ENCODE results near the gene GOT2. TPM values are rescaled to one million over a fixed set of nuclear protein-coding genes. Genes with fewer than 3 reads are reported as not detected.

Gene GOT2
- total and polyA plus RNA-seq, 2 donors (not counting 1 experiment from before 2014, with no cell fraction given): 15.8 to 33.6 TPM

- peak overlapping the region; percentile 96 for H3K4me2 ChIP-seq (replicated peaks; ENCODE audit: low read depth, low read length, poor library complexity, severe bottlenecking)
- H3K9ac ChIP-seq (ENCODE audit: low read length): peak overlapping the region; percentile 99
- intact Hi-C loops (cut with micrococcal nuclease): loop anchor here (1.0 to 10.0 kb wide), 5 partner anchors 22 to 730 kb away; partner anchors contain the start of genes GINS3, SLC38A7, USB1 and ZNF319
- peaks cover 49% of the 10 kb centered on the region for H3K79me2 ChIP-seq (ENCODE audit: control insufficient read depth, insufficient read depth, low read length)
- DNase-seq: no peak
- H3K4me3 Mint-ChIP-seq: peak overlapping the region; percentile 98
- peak overlapping the region in 1 of 2 donors; percentile 79 for H3K27ac ChIP-seq (ENCODE audit: low read length in 2 of 2)
- peaks cover 40% of the 10 kb centered on the region for H3K4me1 Mint-ChIP-seq
- ATAC-seq (ENCODE audit: low read depth): no peak
- H3K9me3 Mint-ChIP-seq (ENCODE audit: insufficient read depth): no peaks in the 10 kb centered on the region
- H3K4me3 ChIP-seq (ENCODE audit: control extremely low read depth in 1 of 5, extremely low read depth in 1 of 5, insufficient read depth in 1 of 5, low read depth in 2 of 5, low read length in 4 of 5): peak overlapping the region in 4 of 5 experiments; percentile 63 to 96 (median 72)
- TF ChIP-seq EZH2 (IDR thresholded peaks at IDR 0.05; ENCODE audit: borderline replicate concordance, insufficient read depth, low read depth, low read length, poor library complexity, severe bottlenecking) (no peak), CTCF (IDR thresholded peaks at IDR 0.05) (peak; percentile 26)
- no peaks in the 10 kb centered on the region for H3K9me3 ChIP-seq (ENCODE audit: control extremely low read depth in 1 of 3, control insufficient read depth in 2 of 3, insufficient read depth in 1 of 3, low read length in 2 of 3)
- CTCF ChIA-PET: interaction anchor here (0.8 to 1.6 kb wide), 5 partner anchors 9 to 220 kb away, joined by 3 to 4 read pairs (median 3); partner anchors contain the start of gene SLC38A7
- H3K27me3 ChIP-seq (replicated peaks in 1 of 4; ENCODE audit: control extremely low read depth in 1 of 4, control insufficient read depth in 3 of 4, insufficient read depth in 4 of 4, low read length in 3 of 4): peaks cover 0 to 5% (median 0%) of the 10 kb centered on the region in 4 experiments
- H3K27me3 Mint-ChIP-seq: peaks cover 7% of the 10 kb centered on the region
- peaks cover 20 to 23% of the 10 kb centered on the region in 2 donors for H3K4me1 ChIP-seq (ENCODE audit: control insufficient read depth in 2 of 2, insufficient read depth in 2 of 2, low read length in 2 of 2)
- H2AFZ ChIP-seq (ENCODE audit: insufficient read depth, low read depth, low read length, poor library complexity, severe bottlenecking): peak overlapping the region; percentile 97
- no peaks in the 10 kb centered on the region for H3K36me3 ChIP-seq (replicated peaks in 1 of 2; ENCODE audit: control extremely low read depth in 1 of 2, control insufficient read depth in 1 of 2, extremely low read depth in 1 of 2, insufficient read depth in 2 of 2, low read length in 1 of 2)
- H3K27ac Mint-ChIP-seq: peak overlapping the region; percentile 68
- H4K20me1 ChIP-seq (ENCODE audit: control insufficient read depth, insufficient read depth, low read length, poor library complexity, severe bottlenecking): no peaks in the 10 kb centered on the region
- POLR2A ChIA-PET: no interaction called here
- WGBS (ENCODE audit: insufficient coverage): 42% methylated on average over 5 of the region's 8 CpGs
Observed at GRCh38 chr16:58734459-58734787, 307 bp upstream of the GOT2 start.

- DNase-seq: peak; percentile 8
Observed at GRCh38 chr16:58733248-58733670, 857 bp downstream of the GOT2 start.

More at GRCh38 chr16:58733248-58733670, 857 bp downstream of the GOT2 start:
- H3K9me3 ChIP-seq (ENCODE audit: control extremely low read depth in 1 of 3, control insufficient read depth in 2 of 3, insufficient read depth in 1 of 3, low read length in 2 of 3): no peaks in the 10 kb centered on the region
- H3K4me1 Mint-ChIP-seq: peaks cover 44% of the 10 kb centered on the region
- peak overlapping the region; percentile 97 for H2AFZ ChIP-seq (ENCODE audit: insufficient read depth, low read depth, low read length, poor library complexity, severe bottlenecking)
- peak overlapping the region; percentile 96 for H3K4me2 ChIP-seq (replicated peaks; ENCODE audit: low read depth, low read length, poor library complexity, severe bottlenecking)
- H3K79me2 ChIP-seq (ENCODE audit: control insufficient read depth, insufficient read depth, low read length): peaks cover 55% of the 10 kb centered on the region
- peak overlapping the region in 4 of 5 experiments; percentile 63 to 96 (median 72) for H3K4me3 ChIP-seq (ENCODE audit: control extremely low read depth in 1 of 5, extremely low read depth in 1 of 5, insufficient read depth in 1 of 5, low read depth in 2 of 5, low read length in 4 of 5)
- no peak for ATAC-seq (ENCODE audit: low read depth)
- H3K27ac ChIP-seq (ENCODE audit: low read length in 2 of 2): peak overlapping the region in 1 of 2 donors; percentile 79
- ChIA-PET POLR2A (no interaction called here), CTCF (interaction anchor here (0.9 to 1.4 kb wide), 4 partner anchors 8 to 49 kb away, joined by 3 to 4 read pairs (median 3); partner anchors contain the start of gene SLC38A7)
- H3K4me1 ChIP-seq (ENCODE audit: control insufficient read depth in 2 of 2, insufficient read depth in 2 of 2, low read length in 2 of 2): peaks cover 20 to 23% of the 10 kb centered on the region in 2 donors
- no peaks in the 10 kb centered on the region for H3K9me3 Mint-ChIP-seq (ENCODE audit: insufficient read depth)
- H3K9ac ChIP-seq (ENCODE audit: low read length): peak overlapping the region; percentile 99
- intact Hi-C loops (cut with micrococcal nuclease): loop anchor here (5.0 to 10.0 kb wide), 3 partner anchors 51 to 728 kb away; partner anchors contain the start of genes GINS3, SLC38A7, USB1 and ZNF319
- no peaks in the 10 kb centered on the region for H3K27me3 Mint-ChIP-seq
- peak overlapping the region; percentile 98 for H3K4me3 Mint-ChIP-seq
- WGBS (ENCODE audit: insufficient coverage): 6% methylated on average over 19 of the region's 23 CpGs
- peak overlapping the region; percentile 11 for H3K27ac Mint-ChIP-seq
- TF ChIP-seq EZH2 (IDR thresholded peaks at IDR 0.05; ENCODE audit: borderline replicate concordance, insufficient read depth, low read depth, low read length, poor library complexity, severe bottlenecking): no peak
- TF ChIP-seq CTCF (IDR thresholded peaks at IDR 0.05): no peak
- no peaks in the 10 kb centered on the region for H3K36me3 ChIP-seq (replicated peaks in 1 of 2; ENCODE audit: control extremely low read depth in 1 of 2, control insufficient read depth in 1 of 2, extremely low read depth in 1 of 2, insufficient read depth in 2 of 2, low read length in 1 of 2)
- no peaks in the 10 kb centered on the region for H4K20me1 ChIP-seq (ENCODE audit: control insufficient read depth, insufficient read depth, low read length, poor library complexity, severe bottlenecking)
- no peaks in the 10 kb centered on the region for H3K27me3 ChIP-seq (replicated peaks in 1 of 4; ENCODE audit: control extremely low read depth in 1 of 4, control insufficient read depth in 3 of 4, insufficient read depth in 4 of 4, low read length in 3 of 4)
